Activated T-cell treated with anti-CD3 and anti-CD28 coated beads, Interleukin-2, amount 50 U/mL, for 72 hours (primary cell): ENCODE data around the gene RBM19. TPM values are rescaled to one million over a fixed set of nuclear protein-coding genes. Genes with fewer than 3 reads are reported as not detected.

Experiments
- ATAC-seq, 2 donors: fragments of 150-1000 bp; cut with Tn5 transposase; replicated peaks in 1 of 2; 2 replicates each; pipeline ENCODE4 v1.10.0; 2021; ENCODE audit warnings: moderate library complexity in 2 of 2, mild to moderate bottlenecking in 1 of 2
- DNase-seq, 2 donors: peaks; one replicate each; pipeline ENCODE4 v3.0.0; 2021 to 2022; ENCODE audit warnings: mixed read lengths in 1 of 2
- H3K27ac Mint-ChIP-seq: one replicate; pipeline ENCODE4 v1.8.0; 2022; ENCODE audit warnings: mild to moderate bottlenecking, moderate library complexity, mixed read lengths
- H3K27me3 Mint-ChIP-seq: one replicate; pipeline ENCODE4 v1.8.0; 2022; ENCODE audit warnings: low read depth, mixed read lengths
- H3K36me3 Mint-ChIP-seq, 2 donors: one replicate each; pipeline ENCODE4 v1.8.0; 2022; ENCODE audit warnings: mixed read lengths in 2 of 2, mild to moderate bottlenecking in 1 of 2; ENCODE audit not compliant: insufficient read depth in 2 of 2
- H3K4me1 Mint-ChIP-seq: one replicate; pipeline ENCODE4 v1.8.0; 2022; ENCODE audit warnings: low read depth, mixed read lengths
- H3K4me3 Mint-ChIP-seq, 2 donors: one replicate each; pipeline ENCODE4 v1.8.0; 2022; ENCODE audit warnings: mild to moderate bottlenecking in 2 of 2, mixed read lengths in 2 of 2, moderate library complexity in 2 of 2
- H3K9me3 Mint-ChIP-seq, 2 donors: one replicate each; pipeline ENCODE4 v1.8.0; 2022; ENCODE audit warnings: mixed read lengths in 2 of 2
- total RNA-seq, 2 donors: library from RNA; stranded (reverse); gene quantifications; one replicate each; pipeline ENCODE4 v1.2.3, GENCODE V29; 2022

RBM19 gene
- total RNA-seq, 2 donors from 2014 or later = 76.2 to 84.8 TPM

DNA sequence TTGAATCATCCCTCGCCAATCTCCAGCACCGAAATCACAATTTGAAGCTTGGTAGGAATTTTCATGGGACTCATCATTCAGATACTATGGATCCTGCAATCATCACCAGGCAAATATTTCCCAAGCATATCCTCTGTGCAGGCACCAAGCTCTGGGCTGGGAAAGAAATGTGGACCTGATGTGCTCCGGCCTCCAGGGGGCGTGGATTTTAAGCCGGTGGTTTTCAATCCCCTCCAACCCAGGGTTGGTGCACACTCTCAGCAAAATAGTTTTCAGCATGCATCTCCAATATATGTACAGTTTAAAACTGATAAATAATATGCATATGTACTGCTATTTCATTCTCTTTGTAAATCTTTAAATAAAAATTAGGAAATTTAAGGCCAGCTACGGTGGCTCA lies 98.9 kb downstream of the RBM19 start:
- no peaks in the 10 kb centered on the region for H3K27me3 Mint-ChIP-seq
- ATAC-seq = no peak
- peaks cover 15% of the 10 kb centered on the region for H3K4me1 Mint-ChIP-seq
- H3K4me3 Mint-ChIP-seq = no peak overlapping the region
- peaks cover 0 to 4% of the 10 kb centered on the region in 2 donors for H3K36me3 Mint-ChIP-seq
- no peak overlapping the region for H3K27ac Mint-ChIP-seq
- H3K9me3 Mint-ChIP-seq = no peaks in the 10 kb centered on the region
- DNase-seq = no peak

DNA sequence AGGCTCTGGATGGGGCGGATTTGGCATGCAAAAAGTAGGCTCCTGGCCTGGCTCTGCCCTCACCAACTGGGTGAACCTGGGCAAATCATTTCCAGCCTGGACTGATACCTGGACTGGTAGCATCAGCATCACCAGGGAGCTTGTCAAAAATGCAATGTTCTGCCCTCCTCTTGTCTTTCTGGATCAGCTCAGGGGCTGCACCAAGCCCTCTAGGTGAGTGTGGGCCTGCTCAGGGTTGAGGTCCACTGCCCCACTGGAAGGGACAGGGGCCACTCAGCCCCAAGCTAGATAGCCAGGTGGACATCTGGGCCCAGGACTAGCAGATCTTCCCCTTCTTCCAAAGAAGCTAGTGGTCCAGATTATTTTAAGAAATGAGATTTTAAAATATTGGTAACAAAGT lies 99.6 kb downstream of the RBM19 start:
- Mint-ChIP-seq H3K4me1 (peaks cover 18% of the 10 kb centered on the region), H3K27ac (no peak overlapping the region), H3K36me3 (peaks cover 0 to 4% of the 10 kb centered on the region in 2 donors), H3K4me3 (no peak overlapping the region), H3K27me3 (no peaks in the 10 kb centered on the region), H3K9me3 (no peaks in the 10 kb centered on the region)
- ATAC-seq = no peak
- no peak for DNase-seq

DNA sequence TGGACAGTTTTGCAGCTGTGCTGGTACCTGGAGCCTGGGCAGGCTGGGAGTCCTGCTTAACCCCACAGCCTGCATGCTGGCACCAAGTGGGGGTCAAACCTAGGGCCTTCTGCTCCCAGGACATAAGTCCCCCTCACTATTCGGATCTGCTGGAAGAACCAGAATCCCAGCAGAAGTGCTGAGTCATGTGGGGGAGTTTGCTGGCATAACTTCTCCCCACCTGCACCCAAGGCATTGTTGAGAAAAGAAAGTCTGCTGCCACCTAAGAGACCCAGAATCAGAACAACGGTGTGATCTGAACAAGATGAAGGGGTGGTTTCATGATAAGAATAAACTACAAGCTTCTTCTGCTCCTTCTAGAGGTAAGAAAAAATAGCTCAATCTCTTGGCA lies 102.7 kb downstream of the RBM19 start:
- peaks cover 18% of the 10 kb centered on the region for H3K4me1 Mint-ChIP-seq
- no peak for ATAC-seq
- H3K36me3 Mint-ChIP-seq = peaks cover 0 to 6% of the 10 kb centered on the region in 2 donors
- DNase-seq = no peak
- no peaks in the 10 kb centered on the region for H3K27me3 Mint-ChIP-seq
- H3K4me3 Mint-ChIP-seq = no peak overlapping the region
- no peaks in the 10 kb centered on the region for H3K9me3 Mint-ChIP-seq
- H3K27ac Mint-ChIP-seq = no peak overlapping the region

DNA sequence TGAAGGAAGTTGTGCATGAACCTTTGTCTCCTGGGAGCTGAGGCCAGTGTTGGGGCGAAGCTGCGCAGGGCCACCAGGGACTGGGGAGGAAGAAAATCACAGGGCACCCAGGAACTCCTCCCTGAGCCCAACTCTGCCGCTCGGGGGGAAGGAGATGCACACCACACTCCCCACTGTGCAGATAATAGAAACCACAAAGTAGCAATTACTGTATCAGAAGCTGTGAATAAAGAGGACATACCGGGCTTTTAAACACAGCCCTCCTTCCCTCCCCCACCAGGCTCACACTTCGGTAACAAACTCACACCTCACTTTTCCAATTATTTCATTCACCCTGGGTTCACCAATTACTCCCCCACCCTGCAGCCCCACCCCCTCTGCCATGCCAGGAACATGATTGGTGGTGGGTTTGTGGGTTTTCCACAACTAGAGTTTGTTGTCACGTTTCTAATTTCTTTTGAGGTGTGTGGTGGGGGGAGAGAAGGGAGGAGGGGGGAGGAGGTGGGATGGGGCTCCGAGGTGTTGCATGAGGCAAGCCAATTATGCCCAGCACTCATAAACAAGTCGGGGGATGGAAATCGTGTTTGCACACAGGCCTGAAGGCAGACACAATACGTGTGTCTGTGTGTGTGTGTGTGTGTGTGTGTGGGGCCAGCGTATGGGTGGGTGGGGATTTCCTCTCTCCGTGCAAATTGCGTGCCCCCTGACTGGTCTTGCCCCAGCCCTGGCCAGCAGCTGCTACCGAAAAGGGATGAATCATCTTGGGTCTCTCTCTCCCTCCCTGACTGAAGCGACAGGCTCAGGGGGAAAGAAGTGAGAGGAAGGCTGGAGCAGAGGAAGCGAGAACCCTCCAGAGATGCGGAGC lies 103.3 kb downstream of the RBM19 start:
- H3K9me3 Mint-ChIP-seq = no peaks in the 10 kb centered on the region
- peak; percentile 55 to 57 for ATAC-seq
- H3K27me3 Mint-ChIP-seq = no peaks in the 10 kb centered on the region
- peak overlapping the region in 1 of 2 donors; percentile 57 for H3K4me3 Mint-ChIP-seq
- H3K4me1 Mint-ChIP-seq = peaks cover 18% of the 10 kb centered on the region
- H3K27ac Mint-ChIP-seq = peak overlapping the region; percentile 89
- DNase-seq = peak; percentile 5 to 8
- H3K36me3 Mint-ChIP-seq = peaks cover 0 to 7% of the 10 kb centered on the region in 2 donors

DNA sequence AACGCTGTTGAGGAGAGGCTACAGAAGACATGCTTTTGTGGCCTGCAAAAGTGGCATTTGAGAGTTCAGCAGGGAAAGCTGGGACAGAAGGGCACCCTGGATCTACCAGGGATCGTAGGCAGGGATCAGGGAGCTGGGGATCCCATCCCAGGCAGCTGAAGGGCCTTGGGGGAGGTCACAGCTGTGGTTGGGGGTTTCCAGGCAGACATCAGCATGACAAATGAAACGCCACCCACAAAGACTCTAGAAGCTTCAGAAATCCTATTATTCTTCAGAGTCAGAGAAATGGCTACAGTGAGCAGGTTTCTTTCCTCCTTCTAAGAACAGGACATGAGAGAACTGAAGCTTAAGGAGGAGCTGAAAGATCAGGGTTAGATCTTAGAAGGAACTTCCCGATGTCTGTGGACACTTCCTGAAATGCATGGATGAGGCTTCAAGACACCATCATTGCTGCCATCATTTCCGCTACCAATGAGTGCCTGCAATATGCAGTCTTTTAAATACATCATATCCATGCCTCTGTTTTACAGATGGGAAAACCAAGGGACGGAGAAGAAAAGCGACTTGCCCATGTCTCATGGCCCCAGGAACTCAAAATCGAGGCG lies 104.3 kb downstream of the RBM19 start:
- peak overlapping the region; percentile 57 to 58 for H3K4me3 Mint-ChIP-seq
- H3K9me3 Mint-ChIP-seq = no peaks in the 10 kb centered on the region
- peak overlapping the region; percentile 89 for H3K27ac Mint-ChIP-seq
- DNase-seq (no peak), ATAC-seq (no peak)
- no peaks in the 10 kb centered on the region for H3K27me3 Mint-ChIP-seq
- peaks cover 0 to 11% of the 10 kb centered on the region in 2 donors for H3K36me3 Mint-ChIP-seq
- H3K4me1 Mint-ChIP-seq = peaks cover 18% of the 10 kb centered on the region

DNA sequence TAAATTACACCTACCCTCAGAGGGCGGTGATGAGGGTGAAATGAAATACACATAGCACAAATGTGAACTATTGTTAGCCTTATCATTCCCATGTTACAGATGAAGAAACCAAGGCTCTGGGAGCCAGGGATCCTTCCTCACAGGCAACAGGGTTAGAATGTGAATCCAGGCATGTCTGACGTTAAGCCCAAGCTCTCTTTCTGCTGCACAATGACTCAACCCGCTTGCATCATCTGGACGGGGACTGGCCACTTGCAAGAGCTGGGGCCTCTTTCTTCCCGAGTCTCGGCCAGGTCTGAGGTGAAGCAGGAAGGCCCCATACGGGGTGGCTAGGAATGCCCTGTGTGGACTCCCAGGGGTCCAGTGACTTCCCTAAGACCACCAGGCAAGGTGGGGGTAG lies 105.2 kb downstream of the RBM19 start:
- DNase-seq (no peak), ATAC-seq (no peak)
- Mint-ChIP-seq H3K4me3 (no peak overlapping the region), H3K27ac (no peak overlapping the region), H3K4me1 (peaks cover 18% of the 10 kb centered on the region), H3K36me3 (peaks cover 0 to 8% of the 10 kb centered on the region in 2 donors), H3K9me3 (no peaks in the 10 kb centered on the region), H3K27me3 (no peaks in the 10 kb centered on the region)

DNA sequence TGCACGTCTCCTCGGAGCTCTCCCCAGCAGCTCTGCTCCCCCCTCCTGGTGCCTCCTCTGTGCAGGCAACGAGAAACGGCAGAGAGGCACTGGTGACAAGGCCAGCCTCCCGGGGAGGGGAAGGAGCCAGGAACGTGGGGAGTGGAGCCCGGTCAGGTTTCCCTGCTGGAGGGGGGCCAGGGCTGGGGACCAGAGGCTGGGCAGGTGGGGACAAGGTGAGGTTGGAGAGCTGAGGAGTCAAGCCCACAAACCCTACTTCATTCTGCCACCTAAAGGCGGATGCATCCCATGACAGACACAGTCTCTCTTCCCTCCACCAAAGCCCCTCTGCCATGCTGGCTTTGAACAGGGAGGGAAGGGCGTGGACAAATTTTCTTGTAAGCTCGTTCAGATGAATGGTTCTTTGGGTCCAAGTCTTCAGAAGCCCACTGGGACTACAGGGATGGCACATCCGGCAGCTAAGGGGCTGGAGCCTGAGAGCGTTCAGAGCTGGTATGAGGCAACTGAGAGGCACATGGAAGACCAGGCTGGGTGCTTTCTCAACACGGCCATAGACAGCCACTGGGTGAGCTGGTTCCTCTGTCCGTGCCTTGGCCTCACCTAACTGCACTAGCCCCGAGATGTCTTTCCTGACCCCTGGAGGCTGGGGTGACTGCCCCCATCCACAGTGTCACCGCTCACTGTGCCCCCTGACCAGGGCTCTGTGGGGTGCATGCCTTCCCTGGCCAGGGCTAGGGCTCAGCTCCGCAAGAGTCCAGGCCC lies 105.9 kb downstream of the RBM19 start:
- ATAC-seq (no peak), DNase-seq (no peak)
- peaks cover 17% of the 10 kb centered on the region for H3K4me1 Mint-ChIP-seq
- H3K27me3 Mint-ChIP-seq = no peaks in the 10 kb centered on the region
- H3K36me3 Mint-ChIP-seq = peaks cover 0 to 8% of the 10 kb centered on the region in 2 donors
- no peaks in the 10 kb centered on the region for H3K9me3 Mint-ChIP-seq
- H3K4me3 Mint-ChIP-seq = no peak overlapping the region
- no peak overlapping the region for H3K27ac Mint-ChIP-seq

DNA sequence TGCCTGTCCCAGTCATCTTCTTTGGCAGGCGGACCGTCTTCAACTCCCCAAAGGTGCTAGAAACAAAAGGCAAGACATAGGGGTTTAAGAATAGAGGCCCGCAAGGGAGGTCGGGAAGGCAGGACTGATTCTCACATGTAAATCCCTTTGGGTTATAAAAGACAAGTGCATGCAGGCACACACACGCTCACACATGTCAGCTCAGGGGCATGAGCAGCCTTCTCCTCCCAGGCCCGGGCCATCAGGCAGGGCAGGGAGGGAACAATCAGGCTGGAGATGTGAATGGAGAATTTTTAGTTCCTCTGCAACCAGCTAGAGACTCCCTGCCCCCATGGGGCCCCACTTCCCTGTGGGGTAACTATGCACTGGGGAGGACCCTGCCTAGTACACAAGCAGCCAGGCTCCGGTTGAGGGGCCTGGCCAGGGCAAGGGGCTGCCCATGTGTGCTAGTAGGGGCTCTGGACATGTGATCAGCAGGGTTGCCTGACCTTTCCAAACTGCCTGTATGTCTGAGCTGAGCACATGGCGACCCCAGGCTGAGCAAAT lies 107.2 kb downstream of the RBM19 start:
- ATAC-seq = no peak
- no peak overlapping the region for H3K27ac Mint-ChIP-seq
- H3K36me3 Mint-ChIP-seq = peaks cover 0 to 6% of the 10 kb centered on the region in 2 donors

DNA sequence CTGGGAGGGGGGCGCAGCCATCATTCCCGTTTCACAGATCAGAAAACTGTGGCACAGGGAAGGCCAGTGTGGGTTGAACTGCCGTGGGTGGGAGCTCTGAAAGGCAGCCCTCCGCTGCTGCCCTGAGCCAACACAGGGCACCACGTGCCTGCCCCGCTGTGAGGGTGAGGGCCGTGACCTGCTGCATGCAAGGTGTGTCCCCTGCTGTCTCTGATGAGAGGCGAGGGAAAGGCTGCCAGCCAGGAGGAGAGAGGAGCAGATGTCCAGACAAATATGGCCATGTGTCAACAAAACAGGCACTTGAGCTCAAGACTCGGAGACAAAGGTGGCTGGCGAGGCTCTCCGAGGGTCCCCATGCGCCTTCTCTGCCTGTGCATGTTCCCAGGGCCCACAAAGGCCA lies 108.8 kb downstream of the RBM19 start:
- no peaks in the 10 kb centered on the region for H3K9me3 Mint-ChIP-seq

More for the DNA sequence above, 107.2 kb downstream of the RBM19 start:
- H3K9me3 Mint-ChIP-seq = no peaks in the 10 kb centered on the region
- no peak for DNase-seq
- no peak overlapping the region for H3K4me3 Mint-ChIP-seq
- H3K27me3 Mint-ChIP-seq = no peaks in the 10 kb centered on the region
- H3K4me1 Mint-ChIP-seq = peaks cover 8% of the 10 kb centered on the region

DNA sequence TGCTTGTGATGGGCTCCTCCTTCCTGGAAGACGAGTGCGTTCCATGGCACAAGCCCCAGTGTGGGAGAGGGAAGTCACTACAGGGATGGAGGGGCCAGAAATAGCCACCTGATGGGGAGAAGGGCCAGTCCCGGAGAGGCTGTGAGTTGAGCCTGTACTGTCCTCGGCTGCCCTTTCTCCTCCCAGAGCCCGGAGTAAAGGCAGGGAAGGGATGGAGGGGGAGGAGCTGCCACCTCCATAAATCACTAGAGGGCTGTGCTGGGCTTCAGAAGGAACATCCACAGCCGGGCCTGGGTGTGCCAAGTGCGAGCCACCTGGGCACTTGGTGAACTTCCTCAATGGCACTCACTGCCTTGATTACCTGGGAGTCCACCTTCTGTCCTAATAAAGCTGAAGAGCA lies 110.1 kb downstream of the RBM19 start:
- DNase-seq = no peak
- ATAC-seq = no peak
- H3K4me3 Mint-ChIP-seq = no peak overlapping the region
- peaks cover 0 to 5% of the 10 kb centered on the region in 2 donors for H3K36me3 Mint-ChIP-seq
- H3K27me3 Mint-ChIP-seq = no peaks in the 10 kb centered on the region
- H3K4me1 Mint-ChIP-seq = no peaks in the 10 kb centered on the region
- no peaks in the 10 kb centered on the region for H3K9me3 Mint-ChIP-seq
- no peak overlapping the region for H3K27ac Mint-ChIP-seq

More for the DNA sequence above, 108.8 kb downstream of the RBM19 start:
- no peaks in the 10 kb centered on the region for H3K27me3 Mint-ChIP-seq
- peaks cover 0 to 6% of the 10 kb centered on the region in 2 donors for H3K36me3 Mint-ChIP-seq
- DNase-seq = no peak
- H3K4me3 Mint-ChIP-seq = no peak overlapping the region
- ATAC-seq = no peak
- H3K27ac Mint-ChIP-seq = no peak overlapping the region
- peaks cover 5% of the 10 kb centered on the region for H3K4me1 Mint-ChIP-seq

DNA sequence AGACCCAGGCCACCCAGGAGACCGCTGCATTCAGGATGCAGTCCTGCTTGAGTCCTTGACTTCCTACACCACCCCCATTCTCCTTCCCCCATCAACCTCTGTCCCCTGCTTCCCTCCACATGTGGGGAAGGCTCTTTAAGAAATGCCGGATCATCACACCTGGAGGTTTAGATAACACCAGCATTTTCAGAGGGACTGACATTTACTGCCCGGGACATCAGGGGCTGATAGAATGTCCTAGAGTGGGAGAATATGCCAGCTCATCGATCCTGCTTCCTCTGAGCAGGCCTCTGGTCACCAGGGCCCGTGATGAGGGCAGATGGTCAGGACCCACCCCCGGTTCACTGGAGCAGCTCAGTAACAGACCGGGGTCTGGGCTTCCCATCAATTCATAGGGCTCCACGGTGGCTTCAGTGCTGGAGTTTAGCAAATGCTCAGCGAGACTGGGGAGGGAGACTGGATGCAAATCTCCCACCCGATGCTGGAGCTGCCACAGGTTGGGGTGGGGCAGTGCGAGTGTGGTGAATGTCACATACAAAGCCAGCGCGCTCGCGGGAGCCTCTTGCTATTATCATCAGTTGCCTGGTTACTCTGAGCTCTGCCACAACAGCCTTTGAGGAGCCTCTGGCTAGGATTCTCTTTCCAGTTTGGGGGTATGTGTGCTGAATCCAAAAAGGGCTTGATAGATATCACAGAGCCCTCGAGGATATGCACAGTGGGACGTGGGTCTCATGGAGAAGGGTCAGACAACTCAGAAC lies 111.6 kb downstream of the RBM19 start:
- Mint-ChIP-seq H3K27me3 (no peaks in the 10 kb centered on the region), H3K4me1 (no peaks in the 10 kb centered on the region), H3K9me3 (no peaks in the 10 kb centered on the region), H3K36me3 (peaks cover 0 to 5% of the 10 kb centered on the region in 2 donors), H3K27ac (no peak overlapping the region), H3K4me3 (no peak overlapping the region)
- ATAC-seq (no peak), DNase-seq (no peak)

DNA sequence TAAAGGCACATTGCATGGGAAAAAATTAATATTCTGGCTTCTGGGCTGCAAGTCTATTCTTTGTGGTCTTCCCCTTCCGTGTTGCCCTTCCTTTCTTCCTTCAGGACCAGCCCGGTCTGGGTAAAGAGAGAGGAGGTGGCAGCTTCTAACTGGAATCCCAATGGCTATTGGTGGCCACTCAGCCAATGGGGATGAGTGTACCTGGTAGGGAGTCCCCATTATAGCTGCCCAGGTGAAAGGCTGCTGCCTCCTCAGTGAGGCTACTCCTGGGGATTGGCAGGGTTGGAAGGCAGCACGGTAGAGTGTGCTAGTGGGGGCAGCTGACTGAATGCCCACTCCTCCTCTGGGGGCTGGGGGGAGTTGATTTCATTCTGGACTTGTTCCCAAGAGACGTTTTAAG lies 112.6 kb downstream of the RBM19 start:
- ATAC-seq (no peak), DNase-seq (no peak)
- Mint-ChIP-seq H3K9me3 (no peaks in the 10 kb centered on the region), H3K4me3 (no peak overlapping the region), H3K4me1 (no peaks in the 10 kb centered on the region), H3K36me3 (peaks cover 0 to 9% of the 10 kb centered on the region in 2 donors), H3K27me3 (no peaks in the 10 kb centered on the region), H3K27ac (no peak overlapping the region)
